ENCODE measurements around the gene GHDC. TPM values are rescaled to one million over a fixed set of nuclear protein-coding genes. Genes with fewer than 3 reads are reported as not detected.

GHDC gene
- total and polyA plus RNA-seq, 2 of the 13 experiments (the other 11 are each of a cell fraction or from before 2014, with no cell fraction given) = 15.4 to 22.5 TPM

DNA sequence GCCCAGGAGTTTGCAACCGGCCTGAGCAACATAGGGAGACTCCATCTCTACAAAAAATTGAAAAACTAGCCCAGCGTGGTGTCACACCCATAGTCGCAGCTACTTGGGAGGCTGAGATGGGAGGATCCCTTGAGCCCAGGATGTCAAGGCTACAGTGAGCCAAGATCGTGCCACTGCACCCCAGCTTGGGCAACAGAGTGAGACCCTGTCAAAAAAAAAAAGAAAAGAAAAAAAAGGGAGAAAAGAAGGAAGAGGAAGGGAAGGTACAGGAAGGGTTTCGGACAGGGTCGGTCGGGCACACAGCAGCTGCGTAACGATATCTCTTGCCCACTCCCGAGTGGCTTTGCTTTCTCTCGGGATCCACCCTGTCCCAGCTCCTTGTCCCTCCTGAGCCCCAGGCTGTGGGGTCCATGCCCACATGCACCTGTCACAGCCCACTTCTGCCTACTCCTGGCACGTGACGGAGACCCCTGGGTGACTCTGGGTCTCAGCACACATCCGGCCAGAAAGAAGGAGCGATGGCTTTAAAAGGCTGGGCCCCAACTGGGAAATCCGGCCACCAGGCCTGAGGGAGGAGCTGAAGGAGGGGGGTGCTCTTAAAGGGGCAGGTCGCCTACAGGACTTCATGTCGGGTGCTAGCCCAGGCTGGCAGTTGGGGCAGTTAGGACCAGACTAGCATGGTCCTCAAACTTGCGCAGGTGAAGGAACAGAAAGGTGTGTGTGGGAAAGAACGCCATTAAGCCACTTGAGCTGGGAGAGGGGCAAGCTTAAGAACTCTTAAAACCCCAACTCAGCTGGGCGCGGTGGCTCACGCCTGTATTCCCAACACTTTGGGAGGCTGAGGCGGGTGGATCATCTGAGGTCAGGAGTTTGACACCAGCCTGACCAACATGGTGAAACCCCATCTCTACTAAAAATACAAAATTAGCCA is at the start of gene GHDC (continued):
- TF ChIP-seq, protein P1, sequence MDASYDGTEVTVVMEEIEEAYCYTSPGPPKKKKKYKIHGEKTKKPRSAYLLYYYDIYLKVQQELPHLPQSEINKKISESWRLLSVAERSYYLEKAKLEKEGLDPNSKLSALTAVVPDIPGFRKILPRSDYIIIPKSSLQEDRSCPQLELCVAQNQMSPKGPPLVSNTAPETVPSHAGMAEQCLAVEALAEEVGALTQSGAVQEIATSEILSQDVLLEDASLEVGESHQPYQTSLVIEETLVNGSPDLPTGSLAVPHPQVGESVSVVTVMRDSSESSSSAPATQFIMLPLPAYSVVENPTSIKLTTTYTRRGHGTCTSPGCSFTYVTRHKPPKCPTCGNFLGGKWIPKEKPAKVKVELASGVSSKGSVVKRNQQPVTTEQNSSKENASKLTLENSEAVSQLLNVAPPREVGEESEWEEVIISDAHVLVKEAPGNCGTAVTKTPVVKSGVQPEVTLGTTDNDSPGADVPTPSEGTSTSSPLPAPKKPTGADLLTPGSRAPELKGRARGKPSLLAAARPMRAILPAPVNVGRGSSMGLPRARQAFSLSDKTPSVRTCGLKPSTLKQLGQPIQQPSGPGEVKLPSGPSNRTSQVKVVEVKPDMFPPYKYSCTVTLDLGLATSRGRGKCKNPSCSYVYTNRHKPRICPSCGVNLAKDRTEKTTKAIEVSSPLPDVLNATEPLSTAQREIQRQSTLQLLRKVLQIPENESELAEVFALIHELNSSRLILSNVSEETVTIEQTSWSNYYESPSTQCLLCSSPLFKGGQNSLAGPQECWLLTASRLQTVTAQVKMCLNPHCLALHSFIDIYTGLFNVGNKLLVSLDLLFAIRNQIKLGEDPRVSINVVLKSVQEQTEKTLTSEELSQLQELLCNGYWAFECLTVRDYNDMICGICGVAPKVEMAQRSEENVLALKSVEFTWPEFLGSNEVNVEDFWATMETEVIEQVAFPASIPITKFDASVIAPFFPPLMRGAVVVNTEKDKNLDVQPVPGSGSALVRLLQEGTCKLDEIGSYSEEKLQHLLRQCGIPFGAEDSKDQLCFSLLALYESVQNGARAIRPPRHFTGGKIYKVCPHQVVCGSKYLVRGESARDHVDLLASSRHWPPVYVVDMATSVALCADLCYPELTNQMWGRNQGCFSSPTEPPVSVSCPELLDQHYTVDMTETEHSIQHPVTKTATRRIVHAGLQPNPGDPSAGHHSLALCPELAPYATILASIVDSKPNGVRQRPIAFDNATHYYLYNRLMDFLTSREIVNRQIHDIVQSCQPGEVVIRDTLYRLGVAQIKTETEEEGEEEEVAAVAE (CRISPR knock-in tag; IDR thresholded peaks at IDR 0.05; ENCODE audit: borderline replicate concordance) = peak; percentile 61; the same call in 1 of the 2 replicates
- no peak for TF ChIP-seq PHF5A (CRISPR knock-in tag; IDR thresholded peaks at IDR 0.05; ENCODE audit: low read depth, unreplicated experiment)
- TF ChIP-seq ZSCAN12 (CRISPR knock-in tag; IDR thresholded peaks at IDR 0.05) = no peak
- no peak for TF ChIP-seq NFYB (CRISPR knock-in tag; IDR thresholded peaks at IDR 0.05)
- TF ChIP-seq MIXL1 (CRISPR knock-in tag; IDR thresholded peaks at IDR 0.05) = no peak
- TF ChIP-seq NAIF1 (CRISPR knock-in tag; IDR thresholded peaks at IDR 0.05; ENCODE audit: borderline replicate concordance) = peak; percentile 76; the same call in 1 of the 2 replicates
- peak; percentile 29; the same call in 1 of the 2 replicates for TF ChIP-seq ZNF292 (CRISPR knock-in tag; IDR thresholded peaks at IDR 0.05; ENCODE audit: borderline replicate concordance, low read depth)
- no peak for TF ChIP-seq GPN1 (CRISPR knock-in tag; IDR thresholded peaks at IDR 0.05; ENCODE audit: borderline replicate concordance)
- 0 out of 2 replicates have a peak, but pooled peaks have one; percentile 47 for TF ChIP-seq ZNF558 (CRISPR knock-in tag; IDR thresholded peaks at IDR 0.05; ENCODE audit: borderline replicate concordance)
- no peak for TF ChIP-seq SP2 (CRISPR knock-in tag; IDR thresholded peaks at IDR 0.05)
- peak; percentile 90 for TF ChIP-seq GABPB1 (CRISPR knock-in tag; IDR thresholded peaks at IDR 0.05)
- 0 out of 2 replicates have a peak, but pooled peaks have one; percentile 61 for TF ChIP-seq ZNF264 (CRISPR knock-in tag; IDR thresholded peaks at IDR 0.05)
- peak; percentile 86; the same call in 1 of the 2 replicates for TF ChIP-seq ZNF563 (CRISPR knock-in tag; IDR thresholded peaks at IDR 0.05)
- no peak for TF ChIP-seq SOX6 (IDR thresholded peaks at IDR 0.05)
- TF ChIP-seq SOX6 (CRISPR knock-in tag; IDR thresholded peaks at IDR 0.05) = peak; percentile 68; the same call in 1 of the 2 replicates
- no peak for TF ChIP-seq MLXIP (CRISPR knock-in tag; IDR thresholded peaks at IDR 0.05; ENCODE audit: borderline replicate concordance)
- TF ChIP-seq REXO4 (CRISPR knock-in tag; IDR thresholded peaks at IDR 0.05; ENCODE audit: borderline replicate concordance) = no peak
- peak; percentile 83 for TF ChIP-seq ZNF280B (CRISPR knock-in tag; IDR thresholded peaks at IDR 0.05; ENCODE audit: borderline replicate concordance)
- TF ChIP-seq PCBP1 (IDR thresholded peaks at IDR 0.05; ENCODE audit: borderline replicate concordance, low read depth, low read length) = no peak
- TF ChIP-seq BRCA1 (CRISPR knock-in tag; IDR thresholded peaks at IDR 0.05) = no peak
